Inferior parietal cortex (tissue), 1 donor: ENCODE results near the gene POC1A.
A peak's percentile ranks its signal among the peaks of the same experiment; 100 is the strongest.

ENCODE experiments used
- DNase-seq: peaks from one replicate; pipeline ENCODE4 v3.0.0-alpha.2; 2016; ENCODE audit errors: extremely low spot score

The POC1A gene

DNA sequence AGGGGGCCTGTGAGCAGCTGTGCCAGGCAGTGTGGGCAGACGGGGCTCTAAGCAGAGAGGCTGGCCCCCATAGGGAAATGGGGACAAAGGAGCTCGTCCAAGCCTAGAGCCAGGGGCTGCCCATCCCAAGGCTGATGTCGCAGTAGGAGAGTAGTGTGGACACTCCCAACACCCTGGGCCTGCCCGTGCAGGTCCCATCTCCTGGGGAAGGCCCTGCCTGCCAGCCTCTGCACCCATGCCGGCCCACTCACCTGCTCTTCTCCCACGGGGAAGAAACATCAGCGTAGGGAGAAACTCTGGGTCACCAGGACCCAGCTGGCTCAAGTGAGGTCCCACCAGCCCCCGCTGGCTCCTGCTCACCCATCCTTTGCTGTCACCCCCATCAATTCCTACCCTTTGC is 87.2 kb downstream of the POC1A start:
- DNase-seq = no peak

DNA sequence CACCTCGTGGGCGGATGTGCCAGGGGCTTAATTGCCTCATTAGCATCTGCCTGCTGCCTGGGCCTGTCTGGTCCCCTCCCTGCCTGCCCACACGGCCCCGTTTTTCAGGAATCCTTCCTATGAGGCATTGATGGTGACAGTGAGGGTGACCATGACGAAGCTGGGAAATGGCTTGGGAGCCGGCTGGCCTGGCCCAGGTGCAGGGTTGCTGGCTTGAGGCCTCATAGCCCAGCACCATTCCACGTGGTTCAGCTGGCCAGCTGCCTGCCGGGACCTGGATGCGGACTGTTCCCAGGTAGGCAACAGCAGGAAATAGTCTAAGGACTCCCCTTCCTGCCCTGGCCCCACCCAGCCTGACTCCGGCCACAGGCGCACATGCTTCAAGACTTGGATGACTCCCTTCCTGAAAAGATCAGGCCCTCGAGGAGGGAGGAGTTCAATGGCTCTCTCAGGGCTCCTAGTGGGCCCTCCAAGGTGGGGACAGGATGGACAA is 88.9 kb downstream of the POC1A start:
- no peak for DNase-seq

DNA sequence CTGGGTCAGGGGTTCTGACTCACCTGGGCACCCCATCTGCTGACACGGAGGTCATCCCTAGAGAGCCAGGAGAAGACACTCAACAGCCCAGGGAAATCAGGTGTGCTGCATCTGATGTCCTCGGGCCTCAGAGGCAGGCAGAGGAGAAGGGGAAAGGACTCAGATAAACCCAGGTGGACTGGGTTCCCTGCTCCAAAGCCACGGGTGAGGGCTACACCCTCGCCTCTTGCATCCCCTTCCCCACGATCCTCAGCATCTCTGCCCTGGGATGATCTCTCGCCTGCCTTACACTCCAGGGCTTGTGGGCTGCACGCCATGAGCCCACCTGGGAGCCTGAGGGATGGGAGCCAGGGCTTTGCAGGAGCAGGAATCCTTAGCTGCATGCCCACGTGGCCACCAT is 89.7 kb downstream of the POC1A start:
- no peak for DNase-seq

DNA sequence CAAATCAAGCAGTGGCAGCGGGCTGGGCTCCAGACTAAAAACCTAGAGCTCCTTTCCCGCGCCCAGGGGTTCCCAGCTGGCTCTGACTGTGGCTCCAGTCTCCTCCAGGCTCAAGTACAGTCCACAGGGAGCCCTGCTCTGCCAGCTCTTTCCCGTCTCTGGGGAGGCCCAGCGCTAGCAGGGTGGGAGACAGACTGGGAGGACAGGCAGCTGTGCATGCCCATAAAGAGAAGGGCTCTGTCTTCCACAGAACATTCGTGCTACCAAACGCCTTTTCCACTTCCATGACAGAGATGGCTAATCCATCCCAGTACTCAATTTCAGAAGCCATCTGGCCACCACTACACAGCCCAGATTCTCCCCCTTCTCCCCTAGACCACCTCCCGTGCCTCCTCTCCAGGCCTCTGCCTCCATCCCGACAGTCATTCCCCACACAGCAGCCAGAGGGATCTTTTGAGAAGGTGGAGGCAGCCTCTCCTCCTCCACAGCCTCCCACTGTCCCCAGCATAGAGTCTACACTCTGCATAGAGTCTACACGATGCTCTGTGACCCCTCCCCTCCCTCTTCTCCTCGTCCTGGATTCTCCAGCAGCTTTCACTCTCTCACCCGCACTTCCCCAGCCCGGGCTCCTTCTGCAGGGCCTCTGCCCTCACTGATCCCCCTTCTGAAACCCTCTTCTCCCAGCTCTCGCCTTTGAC is 91.0 kb downstream of the POC1A start:
- DNase-seq = no peak

DNA sequence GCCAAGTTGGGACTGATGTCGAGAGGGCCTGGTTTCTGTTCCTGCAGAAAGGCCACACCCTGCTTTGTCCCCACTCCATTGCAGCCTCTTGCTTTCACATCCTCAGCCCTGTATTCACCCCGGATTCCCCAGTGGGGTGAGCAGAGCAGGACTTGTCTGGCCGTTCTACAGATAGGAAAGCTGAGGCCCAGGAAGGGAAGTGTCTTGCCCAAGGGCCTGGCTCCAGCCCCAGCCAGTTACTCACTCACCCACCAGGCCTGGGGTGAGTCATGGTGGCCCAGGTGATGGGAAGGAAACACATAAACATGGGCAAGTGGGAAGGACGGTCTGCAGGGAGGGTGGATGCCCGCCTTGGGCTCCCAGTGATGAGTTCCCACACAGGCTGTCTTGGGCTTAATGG is 91.7 kb downstream of the POC1A start:
- DNase-seq = no peak

DNA sequence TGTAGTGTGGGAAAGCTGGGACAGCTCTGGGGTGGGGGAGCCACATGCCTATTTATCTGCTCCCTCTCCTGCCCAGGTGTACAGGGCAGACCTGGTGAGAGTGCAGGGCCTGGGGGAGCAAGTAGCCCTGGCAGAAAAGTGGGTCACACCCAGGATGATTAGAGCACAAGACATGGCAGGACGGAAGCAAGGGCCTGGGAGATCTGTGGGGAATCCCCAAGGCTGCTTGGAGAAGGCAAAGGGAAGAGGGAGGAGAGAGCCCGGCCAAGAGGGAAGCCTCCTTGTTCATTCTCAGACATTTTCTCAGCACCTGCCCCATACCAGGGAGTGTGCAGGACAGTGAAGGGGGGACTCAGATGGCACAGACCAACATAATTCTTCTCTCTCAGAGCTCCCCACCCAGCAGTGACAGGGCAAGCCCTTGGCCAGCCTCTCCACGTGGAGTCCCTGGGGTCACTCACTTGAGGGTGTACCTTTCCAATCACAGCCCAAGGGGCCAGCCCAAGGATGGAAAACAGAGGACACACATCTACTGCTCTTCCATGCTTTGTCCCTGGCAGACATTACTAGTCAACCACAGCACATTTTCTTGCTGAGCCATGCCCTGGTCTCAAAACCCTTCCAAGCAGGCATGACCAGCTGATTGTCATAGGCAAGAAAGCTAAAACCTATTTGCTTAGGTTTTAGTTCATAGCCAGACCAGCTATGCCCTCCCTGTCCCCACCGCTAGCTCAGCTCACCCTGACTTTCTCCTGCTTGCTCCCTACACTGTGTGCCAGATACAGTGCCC is 92.9 kb downstream of the POC1A start:
- no peak for DNase-seq

DNA sequence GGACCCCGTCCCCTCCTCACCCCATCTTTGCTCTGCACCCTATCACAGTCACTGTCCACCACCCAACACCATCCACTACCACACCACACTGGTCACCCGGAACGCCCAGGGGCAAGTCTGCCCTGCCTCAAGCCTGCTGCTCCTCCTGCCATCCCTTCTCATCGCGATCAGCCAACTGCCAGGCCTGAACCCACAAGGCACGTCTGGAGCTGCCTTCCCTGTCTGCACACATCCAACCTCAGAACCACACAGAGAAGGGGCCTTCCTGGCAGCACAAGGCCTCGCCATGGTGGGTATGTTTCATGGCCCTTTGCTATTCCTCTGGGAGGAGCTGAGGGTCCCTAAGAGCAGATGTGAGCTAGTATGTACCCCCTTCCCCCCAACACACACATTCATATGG is 94.4 kb downstream of the POC1A start:
- DNase-seq = no peak

DNA sequence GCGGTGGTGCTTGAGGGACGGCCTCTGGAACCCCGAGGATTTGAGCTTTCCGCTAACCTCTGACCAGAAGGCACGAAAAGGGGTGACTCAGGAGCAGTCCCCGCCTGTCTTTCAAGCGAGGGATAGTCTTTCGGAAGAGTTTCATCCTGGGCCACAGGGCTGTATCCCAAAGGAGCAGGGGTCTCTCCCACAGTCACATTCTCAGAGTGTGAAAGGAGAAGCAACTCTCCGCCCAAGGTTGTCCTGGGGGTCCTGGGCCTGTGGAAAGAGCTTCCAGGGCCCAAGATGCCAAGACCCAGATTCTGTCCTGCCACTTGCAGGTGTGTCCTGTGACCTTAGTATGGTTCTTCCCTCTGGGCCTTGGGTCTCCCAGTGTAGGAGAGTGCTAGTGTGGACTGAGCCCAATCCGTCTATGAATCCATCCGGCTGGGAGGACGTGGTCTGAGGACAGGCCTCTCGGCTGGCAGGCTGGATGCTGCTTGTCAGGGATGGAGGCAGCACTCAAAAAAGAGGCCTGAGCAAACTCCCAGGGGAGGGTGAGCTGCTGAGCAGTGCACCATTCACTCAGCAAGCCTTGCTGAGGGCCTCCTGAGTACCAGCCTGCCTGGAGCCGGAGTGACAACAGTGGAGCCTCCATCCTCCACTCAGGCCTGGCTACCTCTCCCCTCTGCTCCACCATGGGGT is 96.3 kb downstream of the POC1A start:
- no peak for DNase-seq

DNA sequence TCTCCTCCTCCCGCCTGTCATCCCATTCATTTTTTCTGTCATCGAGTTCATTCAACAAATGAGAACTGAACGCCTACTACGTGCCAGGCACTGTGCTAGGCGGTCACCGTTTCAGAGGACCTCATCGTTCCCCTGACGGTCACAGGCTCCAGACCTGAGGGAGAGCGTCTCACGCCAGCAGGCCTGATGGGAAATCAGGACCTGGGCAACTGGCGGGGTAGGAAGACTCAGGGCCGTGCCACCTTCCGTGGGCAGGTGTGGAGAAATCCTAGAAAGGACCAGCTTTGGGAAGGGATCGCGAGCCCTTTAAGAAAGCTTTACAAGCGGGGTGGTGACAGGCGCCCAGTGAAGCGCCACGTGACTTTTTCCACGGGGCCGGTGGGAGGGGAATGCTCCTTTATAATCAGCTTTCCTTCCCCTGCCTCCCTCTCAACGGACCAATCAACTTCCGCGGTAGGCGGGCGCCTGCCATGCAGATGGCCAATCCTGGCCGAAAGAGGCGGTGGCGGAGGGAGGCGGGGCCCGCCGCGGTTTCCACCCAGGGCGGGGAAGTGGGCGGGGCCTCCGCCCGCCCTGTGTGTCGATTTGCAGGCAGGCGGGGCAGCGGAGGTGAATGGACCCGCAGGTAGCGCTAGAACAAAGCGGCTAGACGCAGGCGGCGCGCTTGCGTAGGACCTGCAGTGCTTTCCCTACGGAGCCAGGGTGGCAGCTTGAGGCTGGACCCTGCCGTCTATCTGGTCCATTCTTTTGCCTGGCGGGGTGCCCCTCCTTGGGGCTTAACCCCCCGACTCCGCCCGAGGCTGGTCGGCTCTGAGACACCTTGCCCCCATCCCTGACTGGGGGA is 97.0 kb downstream of the POC1A start:
- peak; percentile 99 for DNase-seq

DNA sequence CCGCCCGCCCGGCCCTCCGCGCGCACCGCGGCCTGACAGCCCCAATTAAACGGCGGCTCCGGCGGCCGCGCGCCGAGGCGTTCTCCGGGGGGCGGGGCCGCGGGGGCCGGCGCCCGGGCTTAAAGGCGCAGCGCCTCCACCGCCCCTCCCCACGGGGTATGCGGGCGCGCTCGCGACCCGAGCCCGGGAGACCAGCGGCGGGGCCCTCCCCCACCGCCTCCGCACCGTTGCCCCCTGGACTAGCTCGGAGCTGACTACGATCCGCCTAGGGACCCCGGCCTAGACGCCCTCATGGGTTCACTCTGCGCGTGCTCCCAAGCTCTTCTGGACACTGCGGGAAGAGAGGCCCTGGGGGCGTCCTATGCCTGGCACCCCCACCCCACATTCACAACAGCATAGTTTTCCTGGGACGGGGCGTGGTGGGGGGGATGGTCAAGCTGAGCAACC is 97.7 kb downstream of the POC1A start, which contains the start of gene DUSP7:
Gene DUSP7 (minus strand): TSS at position 51 of the 447 bp plus-strand sequence. CDS start 205 bp downstream, outside the sequence.
- no peak for DNase-seq

DNA sequence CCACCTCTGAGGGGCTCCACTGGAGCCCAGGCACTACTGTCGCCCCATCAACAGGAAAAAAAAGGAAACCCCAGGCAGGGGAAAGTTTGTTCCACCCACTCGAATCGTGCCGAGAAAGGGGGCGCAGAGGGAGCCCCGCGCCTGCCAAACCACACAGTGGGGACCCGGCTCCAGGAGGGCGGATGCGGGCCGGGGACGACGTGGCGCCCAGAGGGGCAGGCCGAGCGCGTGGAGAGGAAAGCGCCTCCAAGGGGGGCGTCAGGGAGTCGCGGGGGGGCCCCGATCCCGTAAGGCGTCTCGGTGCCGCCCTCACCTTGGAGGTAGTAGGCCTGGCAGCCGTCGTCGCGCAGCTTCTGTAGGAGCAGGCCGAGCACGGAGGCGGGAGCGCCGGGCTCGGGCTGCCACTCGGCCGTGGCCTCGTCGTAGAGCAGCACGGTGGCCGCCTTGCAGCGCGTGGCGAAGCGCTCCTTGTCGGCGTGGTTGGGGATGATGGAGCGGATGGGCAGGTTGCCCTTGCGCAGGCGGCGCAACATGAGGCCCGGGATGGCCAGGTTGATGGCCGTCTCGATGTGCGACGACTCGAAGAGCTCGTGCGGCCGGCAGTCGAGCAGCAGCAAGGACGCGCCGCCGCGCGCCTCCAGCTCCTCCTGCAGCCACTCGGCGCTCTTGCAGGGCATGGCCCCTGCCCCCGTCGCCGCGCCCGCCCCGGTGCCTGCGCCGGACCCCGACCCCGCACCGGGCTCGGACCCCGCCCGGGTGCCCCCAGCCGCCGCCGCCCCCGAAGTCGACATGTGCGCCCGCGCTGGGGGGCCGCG is 98.5 kb downstream of the POC1A start:
- DNase-seq = no peak

DNA sequence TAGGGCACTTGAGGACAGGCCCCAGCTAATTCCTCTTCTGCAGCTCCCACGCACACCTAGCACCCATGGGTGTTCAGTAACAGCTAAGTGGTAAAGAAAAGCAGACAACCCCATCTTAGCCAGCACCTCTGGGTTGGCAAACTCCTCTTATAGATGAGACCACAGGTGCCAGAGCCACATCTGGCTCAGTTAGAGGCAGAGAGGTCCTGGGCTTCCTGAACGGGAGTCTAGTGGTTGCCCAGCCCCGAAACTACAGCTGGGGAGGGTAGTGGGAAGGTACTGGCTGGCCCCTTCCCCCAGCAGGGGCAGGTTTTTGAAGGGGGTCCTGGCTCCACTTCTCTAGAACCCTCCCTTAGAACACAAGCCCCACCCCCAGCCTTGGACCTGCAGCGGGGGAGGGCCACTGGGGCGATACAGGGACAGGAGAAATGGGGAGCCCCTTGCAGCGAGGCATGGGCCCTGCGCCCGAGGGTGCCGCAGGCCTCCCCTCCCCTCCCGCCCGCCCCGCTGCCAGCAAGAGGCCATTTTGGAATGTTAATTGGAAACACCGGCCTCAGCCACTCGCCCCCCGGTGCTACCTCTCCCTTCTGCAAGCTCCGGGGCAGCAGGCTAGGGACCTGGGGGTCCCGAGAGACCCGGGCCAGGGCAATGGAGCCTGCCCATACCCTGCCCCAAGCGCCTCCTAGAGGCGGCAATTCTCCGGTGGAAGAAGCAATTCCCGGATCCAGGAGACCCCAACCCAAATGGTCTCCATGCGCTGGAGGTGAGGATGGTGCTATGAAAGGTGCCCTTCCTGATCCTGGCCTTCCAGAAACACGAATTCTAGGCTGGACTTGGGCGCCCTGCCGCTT is 99.3 kb downstream of the POC1A start:
- DNase-seq = no peak

DNA sequence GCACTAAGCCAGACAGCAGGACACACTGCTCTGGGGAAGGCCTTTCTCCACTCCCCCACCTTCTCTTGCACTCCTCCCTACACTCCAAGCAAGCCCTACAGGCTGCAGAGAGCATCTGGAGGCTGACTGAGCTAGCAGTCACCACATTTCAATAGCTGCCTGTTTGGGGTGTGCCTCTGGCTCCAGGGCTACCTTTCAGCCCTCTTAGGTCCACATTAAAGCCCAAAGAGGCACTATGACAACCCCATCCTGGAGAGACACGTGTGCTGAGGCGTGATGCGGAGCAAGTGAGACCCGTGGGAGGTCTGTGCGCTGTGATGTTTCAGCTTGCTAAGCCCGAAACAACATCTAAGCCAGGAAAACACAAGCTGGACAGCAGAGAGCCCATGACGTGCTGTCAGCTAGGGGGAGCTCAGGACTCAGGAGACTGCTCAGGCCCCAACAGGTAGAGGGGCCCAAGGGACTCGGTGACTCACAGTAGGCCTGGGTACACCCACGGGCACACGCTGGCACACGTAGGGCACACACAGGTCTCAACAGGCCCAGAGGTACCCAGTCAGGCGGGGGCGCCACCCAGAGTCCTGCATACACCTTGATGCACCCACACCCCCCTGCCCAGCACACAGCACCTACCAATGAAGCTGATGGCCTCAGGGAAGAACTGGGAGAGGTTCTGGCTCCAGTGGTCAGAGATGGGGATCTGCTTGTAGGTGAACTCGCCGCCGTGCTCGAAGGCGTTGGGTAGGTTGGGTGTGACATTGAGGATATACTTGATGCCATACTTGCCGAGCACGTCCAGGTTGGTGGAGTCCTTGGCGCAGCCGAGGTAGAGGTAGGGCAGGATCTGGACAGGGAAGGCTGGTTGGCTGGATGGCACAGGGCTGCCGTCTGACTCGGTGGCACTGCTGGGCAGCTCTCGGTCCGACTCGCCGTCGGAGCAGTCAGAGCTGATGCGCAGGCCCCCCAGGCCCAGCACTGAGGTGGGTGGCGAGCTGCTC is 100.6 kb downstream of the POC1A start:
- DNase-seq = peak; percentile 69

DNA sequence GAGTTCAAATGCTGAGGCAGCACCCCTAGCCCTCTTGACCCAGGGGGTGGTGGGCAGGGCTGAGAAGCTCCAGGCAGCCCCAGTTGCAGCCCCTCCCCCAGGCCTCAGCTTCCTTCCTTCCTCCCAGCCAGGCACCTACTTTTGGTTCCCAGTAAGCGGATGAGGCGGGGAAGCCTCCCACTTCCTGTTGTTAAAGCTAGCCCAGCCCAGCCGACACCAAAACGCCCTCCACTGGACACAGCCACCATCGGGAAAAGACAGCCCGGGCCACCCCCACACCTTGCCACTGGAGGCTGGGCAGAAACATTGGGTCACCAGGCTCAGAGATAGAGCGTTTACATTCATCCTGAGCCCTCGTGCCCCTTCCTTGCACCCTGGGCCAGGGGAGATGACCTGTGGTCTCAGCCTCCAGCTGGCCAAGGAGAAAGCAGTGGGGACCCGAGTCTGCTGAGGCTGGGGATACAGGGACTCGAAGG is 101.4 kb downstream of the POC1A start:
- DNase-seq = no peak

DNA sequence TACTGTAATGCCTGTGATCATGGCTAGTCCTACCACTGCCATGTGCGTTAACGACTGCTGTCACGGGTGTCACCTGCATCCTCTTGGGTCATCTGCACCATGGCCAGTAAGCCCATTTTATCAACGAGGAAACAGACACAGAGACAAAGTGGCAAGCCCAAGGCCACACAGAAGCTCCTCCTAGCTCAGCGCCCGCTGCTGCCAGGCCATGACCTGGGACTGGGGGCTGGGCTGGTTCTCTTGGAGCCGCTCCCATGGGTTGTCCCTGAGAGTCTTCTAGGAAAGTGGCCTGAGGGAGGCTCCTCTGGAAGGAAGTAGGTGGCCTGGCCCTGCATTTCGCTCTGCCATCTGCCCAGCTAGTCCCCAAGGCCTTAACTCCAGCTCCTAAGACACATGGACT is 102.8 kb downstream of the POC1A start:
- DNase-seq = no peak

DNA sequence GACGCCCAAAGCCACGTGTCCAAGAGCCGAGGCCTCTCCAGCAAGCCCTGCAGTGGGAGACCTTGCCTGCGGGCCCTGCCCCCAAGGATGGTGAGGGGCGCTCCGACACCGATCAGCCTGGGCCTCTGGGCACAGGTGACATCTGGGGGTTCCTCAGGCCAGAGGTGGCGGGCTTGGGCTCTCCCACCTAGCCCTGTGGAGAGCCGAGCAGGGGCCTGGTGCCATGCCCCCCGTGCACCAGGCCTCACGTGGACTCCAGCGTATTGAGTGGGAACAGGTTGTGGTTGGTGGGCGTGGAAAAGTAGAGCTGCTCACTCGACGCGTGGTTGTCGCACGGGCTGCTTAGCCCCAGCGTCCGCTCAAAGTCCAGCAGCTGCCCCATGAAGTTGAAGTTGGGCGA is 103.7 kb downstream of the POC1A start:
- DNase-seq = no peak

DNA sequence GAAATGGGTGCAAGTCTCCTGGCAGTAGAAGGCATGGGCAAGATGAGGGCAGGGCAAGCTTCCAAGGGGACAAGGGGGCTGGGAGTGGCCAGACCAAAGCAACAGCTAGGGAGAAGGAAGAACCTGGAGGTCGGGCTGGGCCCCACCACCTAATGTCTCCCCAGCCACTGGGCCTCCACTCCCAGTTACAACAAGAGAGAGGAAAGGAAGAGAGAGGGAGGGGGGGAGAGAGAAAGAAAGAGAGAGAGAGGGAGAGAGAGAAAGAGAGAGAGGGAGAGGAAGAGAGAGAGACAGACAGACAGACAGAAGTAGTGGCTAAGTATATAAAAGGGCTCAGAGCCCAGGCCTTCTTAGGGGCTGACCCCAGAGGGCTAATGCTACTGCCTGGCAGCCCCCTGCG is 104.7 kb downstream of the POC1A start:
- no peak for DNase-seq

DNA sequence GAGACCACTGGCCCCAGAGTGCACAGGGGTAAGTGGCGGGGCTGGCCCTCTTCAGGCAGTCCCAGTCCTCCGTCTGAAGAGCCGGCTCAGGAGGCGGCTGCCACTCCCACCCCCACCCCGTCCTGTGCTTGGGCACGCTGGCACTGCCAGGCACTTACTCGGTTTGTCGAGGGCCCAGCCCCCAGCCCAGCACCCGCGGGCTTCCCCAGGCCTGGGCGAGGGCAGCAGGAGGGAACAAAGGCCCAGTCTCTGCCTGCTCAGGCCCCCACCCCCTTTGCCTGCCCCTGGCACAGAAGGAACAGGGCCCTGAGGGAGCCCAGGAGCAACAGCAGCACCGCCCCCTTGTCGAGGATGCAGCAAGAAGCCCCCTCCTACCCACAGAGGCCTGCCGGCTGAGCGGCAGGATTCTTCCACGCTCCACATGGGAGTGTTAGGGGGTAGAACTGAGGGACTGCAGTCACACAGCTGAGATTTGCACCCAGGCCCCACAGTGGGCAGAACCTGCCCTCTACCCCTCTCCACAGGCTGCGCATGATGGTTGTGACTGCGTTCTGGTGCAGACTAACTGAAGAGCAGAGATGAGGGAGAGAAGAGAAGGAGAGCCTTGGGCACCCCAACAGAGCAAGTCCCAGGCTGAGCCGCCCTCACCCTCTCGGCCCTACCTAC is 106.8 kb downstream of the POC1A start:
- DNase-seq = peak; percentile 70
